ENCODE data around the gene AFDN. TPM values are rescaled to one million over a fixed set of nuclear protein-coding genes. Genes with fewer than 3 reads are reported as not detected.
A peak's percentile ranks its signal among the peaks of the same experiment; 100 is the strongest.

AFDN gene
- total RNA-seq, 1 donor, result 29.2 TPM

DNA sequence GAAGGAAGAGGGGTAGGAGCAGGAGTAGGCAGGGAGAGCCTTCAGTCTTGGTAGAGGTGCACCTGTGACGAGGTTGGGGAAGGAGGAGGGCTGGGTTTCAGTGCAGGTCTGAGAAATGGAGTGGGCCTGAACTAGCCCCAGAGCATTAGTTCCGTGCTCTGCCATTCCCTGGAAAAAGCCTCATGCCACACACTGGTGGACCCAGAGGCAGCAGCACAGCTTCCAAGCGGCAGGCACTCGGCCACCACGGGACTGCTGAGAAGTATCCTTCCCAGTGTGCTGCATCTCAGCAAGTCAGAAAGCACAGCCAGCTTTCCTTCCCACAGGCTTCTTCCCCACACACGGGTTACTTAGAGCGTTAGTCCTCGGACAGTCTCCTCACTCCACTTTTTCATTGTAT is 93.5 kb downstream of the AFDN start:
- DNase-seq (ENCODE audit: low read depth), result no peak
- TF ChIP-seq, protein P1, sequence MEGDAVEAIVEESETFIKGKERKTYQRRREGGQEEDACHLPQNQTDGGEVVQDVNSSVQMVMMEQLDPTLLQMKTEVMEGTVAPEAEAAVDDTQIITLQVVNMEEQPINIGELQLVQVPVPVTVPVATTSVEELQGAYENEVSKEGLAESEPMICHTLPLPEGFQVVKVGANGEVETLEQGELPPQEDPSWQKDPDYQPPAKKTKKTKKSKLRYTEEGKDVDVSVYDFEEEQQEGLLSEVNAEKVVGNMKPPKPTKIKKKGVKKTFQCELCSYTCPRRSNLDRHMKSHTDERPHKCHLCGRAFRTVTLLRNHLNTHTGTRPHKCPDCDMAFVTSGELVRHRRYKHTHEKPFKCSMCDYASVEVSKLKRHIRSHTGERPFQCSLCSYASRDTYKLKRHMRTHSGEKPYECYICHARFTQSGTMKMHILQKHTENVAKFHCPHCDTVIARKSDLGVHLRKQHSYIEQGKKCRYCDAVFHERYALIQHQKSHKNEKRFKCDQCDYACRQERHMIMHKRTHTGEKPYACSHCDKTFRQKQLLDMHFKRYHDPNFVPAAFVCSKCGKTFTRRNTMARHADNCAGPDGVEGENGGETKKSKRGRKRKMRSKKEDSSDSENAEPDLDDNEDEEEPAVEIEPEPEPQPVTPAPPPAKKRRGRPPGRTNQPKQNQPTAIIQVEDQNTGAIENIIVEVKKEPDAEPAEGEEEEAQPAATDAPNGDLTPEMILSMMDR (IDR thresholded peaks at IDR 0.05; ENCODE audit: insufficient read depth, low read length), result no peak
- H3K4me3 ChIP-seq (ENCODE audit: low read depth, low read length), result no peak overlapping the region

DNA sequence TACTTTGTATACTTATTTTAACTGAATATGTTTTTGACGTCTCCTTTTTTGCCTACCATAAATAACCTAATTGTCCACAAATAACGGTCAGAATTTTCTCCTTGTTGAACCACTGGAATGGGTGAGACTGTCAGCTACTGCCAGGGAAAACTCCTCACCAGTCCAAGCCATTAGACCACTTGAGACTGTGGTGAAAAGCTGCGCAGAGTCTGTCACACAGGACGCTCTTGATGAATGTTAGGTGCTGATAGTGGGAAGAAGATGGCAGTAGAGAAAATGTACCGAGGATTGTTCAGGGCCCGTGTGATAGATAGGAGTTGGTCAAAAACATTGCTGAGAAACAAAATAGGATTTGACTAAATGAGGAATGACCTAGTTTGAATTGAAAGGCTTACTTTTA is 95.1 kb downstream of the AFDN start:
- TF ChIP-seq, protein P1 (IDR thresholded peaks at IDR 0.05; ENCODE audit: insufficient read depth, low read length), result no peak
- H3K4me3 ChIP-seq (ENCODE audit: low read depth, low read length), result no peak overlapping the region
- DNase-seq (ENCODE audit: low read depth), result no peak

DNA sequence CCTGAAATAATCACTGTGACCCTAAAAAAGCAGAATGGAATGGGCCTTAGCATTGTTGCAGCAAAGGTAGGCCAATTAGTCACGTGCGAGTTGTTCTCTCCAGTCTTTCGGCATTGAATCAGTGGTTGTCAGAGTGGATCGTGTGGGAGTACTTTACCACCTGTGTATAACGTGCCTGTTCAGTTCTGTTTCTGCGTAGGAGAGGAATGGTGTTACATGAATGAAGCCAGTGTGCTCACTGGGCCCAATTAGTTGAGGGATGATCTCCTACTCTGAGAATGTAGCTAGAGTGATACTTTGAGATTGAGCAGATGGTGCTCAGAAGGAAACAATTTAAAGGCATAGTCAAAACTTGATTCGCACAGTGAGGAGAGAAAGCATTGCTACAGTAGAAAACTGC is 98.3 kb downstream of the AFDN start:
- no peak for DNase-seq (ENCODE audit: low read depth)
- TF ChIP-seq, protein P1 (IDR thresholded peaks at IDR 0.05; ENCODE audit: insufficient read depth, low read length), result no peak
- H3K4me3 ChIP-seq (ENCODE audit: low read depth, low read length), result no peak overlapping the region

DNA sequence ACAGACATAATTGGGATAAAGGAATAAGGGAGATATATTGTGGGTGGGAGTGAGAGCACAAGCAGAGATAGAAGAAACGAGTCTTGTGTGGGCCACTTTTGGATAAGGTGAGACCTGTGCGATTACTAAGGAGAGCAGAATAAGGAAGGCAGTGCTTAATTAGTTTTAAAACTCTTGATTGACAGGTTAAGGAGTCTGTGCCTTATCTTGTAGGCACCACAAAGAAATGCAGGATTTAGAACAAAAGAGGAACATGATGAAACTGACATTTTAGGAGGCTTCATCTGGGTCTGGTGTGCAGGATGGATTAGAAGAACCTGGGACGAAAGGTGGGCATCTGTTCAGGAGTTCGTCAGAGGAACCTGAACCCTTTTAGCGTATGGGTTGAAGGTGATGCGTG is 100.5 kb downstream of the AFDN start:
- TF ChIP-seq, protein P1 (IDR thresholded peaks at IDR 0.05; ENCODE audit: insufficient read depth, low read length), result no peak
- no peak for DNase-seq (ENCODE audit: low read depth)
- H3K4me3 ChIP-seq (ENCODE audit: low read depth, low read length), result no peak overlapping the region

DNA sequence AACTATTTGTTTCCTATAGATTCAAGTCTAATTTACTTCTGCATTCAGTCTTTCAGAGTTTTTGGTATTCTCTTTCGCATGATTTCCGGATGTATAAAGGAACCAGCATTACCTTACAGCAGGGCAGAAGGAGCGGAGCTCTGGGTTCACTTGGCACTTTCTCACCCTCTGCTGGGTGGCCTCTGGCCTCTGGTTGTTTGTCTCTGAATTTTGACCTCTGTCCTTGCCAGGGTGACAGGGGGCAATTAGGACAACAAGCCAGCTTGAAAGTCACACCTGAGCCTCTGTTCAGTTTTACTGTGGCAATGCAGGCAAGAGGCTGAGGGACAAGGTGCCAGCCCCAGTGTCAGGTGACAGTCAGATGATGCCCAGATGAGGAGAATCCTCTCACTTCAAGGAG is 101.4 kb downstream of the AFDN start:
- TF ChIP-seq, protein P1 (IDR thresholded peaks at IDR 0.05; ENCODE audit: insufficient read depth, low read length), result no peak
- DNase-seq (ENCODE audit: low read depth), result no peak

DNA sequence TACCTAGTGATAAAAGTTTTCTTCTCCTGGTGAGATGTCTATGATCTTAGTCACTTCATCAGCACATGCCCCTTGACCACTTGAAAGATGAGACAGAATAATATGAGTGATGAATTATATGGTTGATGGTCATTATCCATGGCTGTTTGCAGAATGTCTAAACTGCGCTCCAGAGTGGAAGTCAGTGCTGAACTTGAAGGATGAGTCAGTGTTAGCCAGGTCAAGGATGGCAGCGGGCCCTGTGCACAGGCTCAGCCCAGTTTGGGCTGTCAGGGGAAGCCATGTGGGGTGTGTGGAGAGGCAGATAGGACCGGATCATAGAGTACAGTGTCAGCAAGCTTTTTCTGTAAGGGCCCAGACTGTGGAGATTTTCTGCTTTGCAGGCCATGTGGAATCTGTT is 103.6 kb downstream of the AFDN start:
- TF ChIP-seq, protein P1 (IDR thresholded peaks at IDR 0.05; ENCODE audit: insufficient read depth, low read length), result no peak
- peak; percentile 2 for DNase-seq (ENCODE audit: low read depth)
- H3K4me3 ChIP-seq (ENCODE audit: low read depth, low read length), result no peak overlapping the region

More for the DNA sequence above, 101.4 kb downstream of the AFDN start:
- H3K4me3 ChIP-seq (ENCODE audit: low read depth, low read length), result no peak overlapping the region
